ENCODE results near the gene TMEM63C.

TMEM63C gene

DNA sequence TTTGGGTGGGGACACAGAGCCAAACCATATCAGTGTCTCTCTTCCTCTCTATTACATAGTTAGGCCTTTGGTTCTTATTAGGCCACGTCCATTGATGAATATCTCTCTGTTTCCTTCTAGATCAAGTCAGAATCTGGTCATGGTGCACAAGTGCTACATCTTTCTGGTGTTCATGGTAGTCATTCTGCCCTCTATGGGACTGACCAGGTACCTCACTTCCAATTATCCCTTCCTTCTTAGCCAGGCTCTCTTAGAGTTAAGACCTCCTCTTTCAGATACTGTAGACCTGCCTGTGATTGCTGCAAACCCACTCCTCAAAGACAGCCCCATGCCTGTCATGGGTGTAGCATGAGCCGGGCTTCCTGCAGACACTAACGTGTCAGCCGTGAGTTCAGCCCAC lies 64.2 kb downstream of the TMEM63C start:
- no peak for DNase-seq (ENCODE audit: insufficient read length, low spot score)
- no peak for FAIRE-seq
- TF ChIP-seq, protein P1, sequence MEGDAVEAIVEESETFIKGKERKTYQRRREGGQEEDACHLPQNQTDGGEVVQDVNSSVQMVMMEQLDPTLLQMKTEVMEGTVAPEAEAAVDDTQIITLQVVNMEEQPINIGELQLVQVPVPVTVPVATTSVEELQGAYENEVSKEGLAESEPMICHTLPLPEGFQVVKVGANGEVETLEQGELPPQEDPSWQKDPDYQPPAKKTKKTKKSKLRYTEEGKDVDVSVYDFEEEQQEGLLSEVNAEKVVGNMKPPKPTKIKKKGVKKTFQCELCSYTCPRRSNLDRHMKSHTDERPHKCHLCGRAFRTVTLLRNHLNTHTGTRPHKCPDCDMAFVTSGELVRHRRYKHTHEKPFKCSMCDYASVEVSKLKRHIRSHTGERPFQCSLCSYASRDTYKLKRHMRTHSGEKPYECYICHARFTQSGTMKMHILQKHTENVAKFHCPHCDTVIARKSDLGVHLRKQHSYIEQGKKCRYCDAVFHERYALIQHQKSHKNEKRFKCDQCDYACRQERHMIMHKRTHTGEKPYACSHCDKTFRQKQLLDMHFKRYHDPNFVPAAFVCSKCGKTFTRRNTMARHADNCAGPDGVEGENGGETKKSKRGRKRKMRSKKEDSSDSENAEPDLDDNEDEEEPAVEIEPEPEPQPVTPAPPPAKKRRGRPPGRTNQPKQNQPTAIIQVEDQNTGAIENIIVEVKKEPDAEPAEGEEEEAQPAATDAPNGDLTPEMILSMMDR (IDR thresholded peaks at IDR 0.05; ENCODE audit: insufficient read depth, missing control alignments) = no peak

DNA sequence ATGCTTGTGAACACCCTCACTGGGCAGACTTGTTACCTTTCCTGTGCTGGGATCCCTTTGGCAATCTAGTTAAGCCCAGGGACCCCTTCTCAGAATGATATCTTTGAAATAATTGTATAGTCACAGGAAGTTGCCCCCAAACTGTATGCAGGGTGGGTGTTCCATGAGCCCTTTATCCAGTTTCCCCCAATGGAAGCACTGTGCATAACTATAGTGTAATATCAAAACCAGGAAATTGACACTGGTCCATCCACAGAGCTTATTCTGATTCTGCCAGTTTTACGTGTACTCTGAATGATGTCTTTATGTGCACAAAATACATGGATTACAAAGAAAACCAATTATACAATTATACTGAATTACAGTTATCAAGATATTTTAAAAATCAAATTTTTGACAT lies 65.2 kb downstream of the TMEM63C start:
- TF ChIP-seq, protein P1 (IDR thresholded peaks at IDR 0.05; ENCODE audit: insufficient read depth, missing control alignments) = no peak
- DNase-seq (ENCODE audit: insufficient read length, low spot score) (no peak), FAIRE-seq (no peak)

DNA sequence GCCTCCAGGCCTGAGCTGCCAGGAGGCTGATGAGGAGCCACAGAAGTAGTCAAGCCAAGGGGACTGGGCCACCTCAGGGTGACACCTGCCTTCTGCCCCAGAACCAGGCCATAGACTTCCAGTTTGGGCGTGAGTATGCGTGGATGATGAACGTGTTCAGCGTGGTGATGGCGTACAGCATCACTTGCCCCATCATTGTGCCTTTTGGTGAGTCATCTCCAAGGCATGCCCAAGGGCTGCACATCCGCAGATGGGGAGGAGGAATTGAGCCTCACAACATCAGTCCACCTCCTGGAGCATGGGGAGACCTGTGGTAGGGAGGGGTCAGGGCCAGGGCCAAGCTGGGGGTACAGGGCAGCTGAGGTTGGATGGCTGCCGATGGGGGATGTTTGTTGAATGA lies 67.1 kb downstream of the TMEM63C start:
- TF ChIP-seq, protein P1 (IDR thresholded peaks at IDR 0.05; ENCODE audit: insufficient read depth, missing control alignments) = no peak
- DNase-seq (ENCODE audit: insufficient read length, low spot score) = no peak
- no peak for FAIRE-seq

DNA sequence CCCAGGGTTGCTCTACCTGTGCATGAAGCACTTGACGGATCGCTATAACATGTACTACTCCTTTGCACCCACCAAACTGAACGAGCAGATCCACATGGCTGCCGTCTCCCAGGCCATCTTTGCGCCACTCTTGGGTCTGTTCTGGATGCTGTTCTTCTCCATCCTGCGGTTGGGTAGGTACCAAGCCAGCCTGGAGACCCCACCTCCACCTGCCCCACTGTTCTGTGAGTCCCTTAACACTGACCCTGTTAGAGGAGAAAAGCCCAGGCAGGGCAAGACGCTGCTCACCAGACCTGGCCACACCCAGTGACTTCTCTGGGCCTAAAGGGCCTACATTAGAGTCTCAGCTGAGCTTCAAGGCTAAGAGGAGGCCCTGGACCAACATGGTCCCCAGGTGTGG lies 67.7 kb downstream of the TMEM63C start:
- DNase-seq (ENCODE audit: insufficient read length, low spot score) (no peak), FAIRE-seq (no peak)
- TF ChIP-seq, protein P1 (IDR thresholded peaks at IDR 0.05; ENCODE audit: insufficient read depth, missing control alignments) = no peak

DNA sequence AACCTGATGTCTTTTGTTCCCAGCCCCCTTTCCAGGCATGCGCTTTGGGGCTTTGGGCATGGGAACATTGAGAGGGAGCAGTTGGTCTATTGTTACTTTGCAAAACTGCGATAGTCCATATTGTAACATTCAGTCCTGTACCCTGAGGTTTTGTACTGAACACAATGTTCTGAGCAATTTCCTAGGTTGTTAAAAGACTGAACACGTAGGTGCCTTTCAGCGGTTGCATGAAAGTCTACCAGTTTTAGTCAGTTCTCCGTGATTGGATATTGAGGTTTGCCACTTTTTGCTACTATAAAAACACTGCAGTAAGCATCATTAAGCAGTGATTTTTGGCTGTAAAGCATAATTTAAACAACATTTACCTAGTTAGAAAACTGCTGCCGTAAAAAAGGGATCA lies 69.3 kb downstream of the TMEM63C start:
- TF ChIP-seq, protein P1 (IDR thresholded peaks at IDR 0.05; ENCODE audit: insufficient read depth, missing control alignments) = no peak
- DNase-seq (ENCODE audit: insufficient read length, low spot score) = no peak
- no peak for FAIRE-seq

DNA sequence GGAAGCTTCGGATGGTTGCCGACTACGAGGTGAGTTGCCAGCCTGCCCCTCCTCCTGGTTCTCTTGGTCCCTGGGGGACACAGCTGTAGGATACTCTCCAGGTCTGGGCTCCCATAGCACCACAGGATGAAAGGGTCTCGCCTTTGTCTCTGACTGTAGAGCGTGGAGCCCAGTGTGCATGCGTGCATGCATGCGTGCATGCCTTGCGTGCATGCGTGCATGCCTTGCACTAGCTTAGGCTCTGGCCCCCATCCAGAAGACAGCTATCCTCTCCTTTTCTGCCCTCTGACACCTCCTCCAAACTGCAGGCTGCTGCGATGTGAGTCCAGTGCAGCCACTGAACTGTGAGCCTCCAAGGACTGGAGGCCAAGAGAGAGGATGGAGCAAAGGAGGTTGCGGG lies 70.3 kb downstream of the TMEM63C start:
- no peak for FAIRE-seq
- DNase-seq (ENCODE audit: insufficient read length, low spot score) = no peak
- TF ChIP-seq, protein P1 (IDR thresholded peaks at IDR 0.05; ENCODE audit: insufficient read depth, missing control alignments) = no peak

DNA sequence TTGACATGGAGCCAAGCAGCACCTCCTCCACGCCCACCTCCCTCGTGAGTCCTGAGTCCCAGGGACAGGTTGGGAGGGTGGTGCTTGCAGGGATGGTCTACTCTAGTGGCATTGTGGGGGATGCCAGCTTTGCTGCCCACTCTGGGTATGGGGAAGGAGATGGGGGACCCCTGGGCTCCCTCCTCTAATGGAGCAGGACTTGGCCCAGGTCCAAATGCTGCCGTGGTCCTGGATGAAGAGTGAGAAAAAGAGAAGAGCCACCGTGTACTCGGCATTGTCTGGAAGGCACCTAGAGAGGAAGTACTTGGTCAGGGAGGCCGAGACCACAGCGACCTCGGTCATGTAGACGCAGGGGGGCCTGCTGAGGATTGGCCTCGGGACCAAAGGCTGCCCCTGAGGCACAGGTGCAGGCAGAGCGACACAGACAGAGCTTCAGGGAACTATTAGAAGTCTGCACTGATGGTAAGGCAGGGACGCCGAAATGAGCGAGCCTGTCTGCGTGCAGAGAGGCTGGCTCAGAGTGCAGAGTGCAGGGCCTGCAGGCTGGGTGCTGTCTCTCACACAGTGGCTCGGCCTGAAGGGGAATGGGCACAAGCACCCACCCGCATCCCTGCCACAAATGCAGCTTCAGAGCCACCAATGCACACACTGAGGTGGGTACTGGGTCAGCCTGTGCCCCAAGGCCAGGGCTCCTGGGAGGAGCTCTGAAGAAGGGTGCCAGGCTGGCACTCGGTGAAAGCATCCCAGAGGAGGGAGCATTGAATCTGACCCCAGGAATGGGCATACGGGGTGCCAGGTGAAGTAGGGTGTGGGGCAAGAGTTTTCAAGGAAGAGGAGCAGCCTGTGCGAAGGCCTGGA lies 72.0 kb downstream of the TMEM63C start:
- DNase-seq (ENCODE audit: insufficient read length, low spot score) (no peak), FAIRE-seq (no peak)
- TF ChIP-seq, protein P1 (IDR thresholded peaks at IDR 0.05; ENCODE audit: insufficient read depth, missing control alignments) = no peak

Data from D721Med (cell line).